Right lobe of liver (tissue), 6 donors: ENCODE results near the gene BCKDK. TPM values are rescaled to one million over a fixed set of nuclear protein-coding genes. Genes with fewer than 3 reads are reported as not detected.

Experiments
- ATAC-seq, 4 donors: fragments of 200-7000 bp; cut with Tn5 transposase; one replicate each; pipeline ENCODE4 v1.9.1; 2020; ENCODE audit warnings: mild to moderate bottlenecking in 4 of 4, moderate library complexity in 4 of 4
- DNase-seq, 3 donors: peaks; one replicate each; pipeline ENCODE4 v3.0.0-alpha.2; 2020
- H3K27ac ChIP-seq, 3 donors: fragments of 200-600 bp; one replicate each; pipeline ENCODE4 v1.8.0; 2022
- H3K27me3 ChIP-seq, 2 donors: fragments of 200-600 bp; one replicate each; pipeline ENCODE4 v1.8.0; 2022
- H3K36me3 ChIP-seq, 4 donors: fragments of 200-600 bp; sonication (generic) in 1 of 4; one replicate each; pipeline versions ENCODE4 v1.5.1 to v1.8.0; 2017 to 2022; ENCODE audit warnings: control low read depth in 1 of 4
- H3K4me1 ChIP-seq, 4 donors: fragments of 200-600 bp; sonication (generic) in 1 of 4; one replicate each; pipeline versions ENCODE4 v1.5.1 to v1.8.0; 2017 to 2022; ENCODE audit warnings: control low read depth in 1 of 4
- H3K4me3 ChIP-seq, 3 donors: fragments of 200-600 bp; one replicate each; pipeline ENCODE4 v1.8.0; 2022
- H3K9me3 ChIP-seq, 4 donors: fragments of 200-600 bp; sonication (generic) in 1 of 4; one replicate each; pipeline versions ENCODE4 v1.5.1 to v1.8.0; 2017 to 2022; ENCODE audit warnings: control low read depth in 1 of 4
- POLR2A ChIP-seq: fragments of 450-650 bp; IDR thresholded peaks from one replicate; pipeline ENCODE4 v1.6.1; 2017; ENCODE audit warnings: antibody characterized with exemption, mild to moderate bottlenecking
- WGBS: methylation state at CpG from one replicate; pipeline ENCODE4 v1.1.6; 2018; ENCODE audit warnings: low coverage, low lambda C conversion rate; ENCODE audit not compliant: insufficient coverage; ENCODE audit errors: missing lambda C conversion rate; 5-methylcytosine and 5-hydroxymethylcytosine counted together
- intact Hi-C, 2 donors: fragments of 100-400 bp; cut with DNase I; formaldehyde crosslinking; loops; one replicate each; pipeline versions ENCODE4 v1.11.2 to v1.14.1; 2022
- total RNA-seq, 6 experiments: library from RNA; depleted of rRNA in 2 of 6; stranded (reverse); fragments of >200 nt in 2 of 6; fragmentation: NEBNext Ultra II Directional in 3 of 6; extraction: Animal tissue kit (Norgen Biotek cat#: 25700) in 3 of 6; gene quantifications; one replicate each; pipeline versions ENCODE4 v1.1.0 to v1.2.4, GENCODE V29; 2016 to 2023
- TF ChIP-seq, protein P1 (sequence below), 4 donors: fragments of 200-600 bp in 3 of 4; fragments of 450-650 bp in 1 of 4; IDR thresholded peaks; one replicate each; pipeline versions ENCODE4 v1.5.1 to v1.8.0; 2016 to 2022; ENCODE audit warnings: antibody characterized with exemption in 4 of 4, mild to moderate bottlenecking in 2 of 4
- donor health status: DM: no; HTN: yes; CAD: no.
- donor health status: DM: no; HTN: no; CAD: no.
- donor health status: DM: no; HTN: no; CAD: no.
- donor health status: DM: no; HTN: yes; CAD: no.
- donor health status: DM: no; HTN: yes; CAD: no.

The BCKDK gene
- total RNA-seq, 6 experiments from 2014 or later, result 34.8 to 61.5 (median 41.8) TPM

- H3K27me3 ChIP-seq, result no peaks in the 10 kb centered on the region
- H3K9me3 ChIP-seq, result no peaks in the 10 kb centered on the region
- H3K36me3 ChIP-seq, result peaks cover 0 to 7% (median 1%) of the 10 kb centered on the region in 4 donors
- ATAC-seq, result peak in 1 of 4 donors; percentile 3
- intact Hi-C loops, result no loop called here
- peak overlapping the region; percentile 87 to 95 (median 92) for H3K27ac ChIP-seq
- TF ChIP-seq, protein P1, sequence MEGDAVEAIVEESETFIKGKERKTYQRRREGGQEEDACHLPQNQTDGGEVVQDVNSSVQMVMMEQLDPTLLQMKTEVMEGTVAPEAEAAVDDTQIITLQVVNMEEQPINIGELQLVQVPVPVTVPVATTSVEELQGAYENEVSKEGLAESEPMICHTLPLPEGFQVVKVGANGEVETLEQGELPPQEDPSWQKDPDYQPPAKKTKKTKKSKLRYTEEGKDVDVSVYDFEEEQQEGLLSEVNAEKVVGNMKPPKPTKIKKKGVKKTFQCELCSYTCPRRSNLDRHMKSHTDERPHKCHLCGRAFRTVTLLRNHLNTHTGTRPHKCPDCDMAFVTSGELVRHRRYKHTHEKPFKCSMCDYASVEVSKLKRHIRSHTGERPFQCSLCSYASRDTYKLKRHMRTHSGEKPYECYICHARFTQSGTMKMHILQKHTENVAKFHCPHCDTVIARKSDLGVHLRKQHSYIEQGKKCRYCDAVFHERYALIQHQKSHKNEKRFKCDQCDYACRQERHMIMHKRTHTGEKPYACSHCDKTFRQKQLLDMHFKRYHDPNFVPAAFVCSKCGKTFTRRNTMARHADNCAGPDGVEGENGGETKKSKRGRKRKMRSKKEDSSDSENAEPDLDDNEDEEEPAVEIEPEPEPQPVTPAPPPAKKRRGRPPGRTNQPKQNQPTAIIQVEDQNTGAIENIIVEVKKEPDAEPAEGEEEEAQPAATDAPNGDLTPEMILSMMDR (IDR thresholded peaks at IDR 0.05), result no peak
- TF ChIP-seq POLR2A, result no peak
- peaks cover 0 to 17% (median 0%) of the 10 kb centered on the region in 4 donors for H3K4me1 ChIP-seq
- WGBS, result 1% methylated on average over 21 of the region's 27 CpGs
- DNase-seq, result peak in 1 of 3 donors; percentile 29
- H3K4me3 ChIP-seq, result peak overlapping the region; percentile 76 to 100 (median 98)
These were observed 35.5 kb upstream of the BCKDK start for GRCh38 chr16:31072540-31073141.

- Histone ChIP-seq H3K27me3 (no peaks in the 10 kb centered on the region), H3K36me3 (peaks cover 0 to 7% (median 3%) of the 10 kb centered on the region in 4 donors), H3K27ac (peak overlapping the region; percentile 87 to 95 (median 92)), H3K4me1 (peaks cover 0 to 17% (median 0%) of the 10 kb centered on the region in 4 donors), H3K4me3 (peak overlapping the region; percentile 76 to 100 (median 98)), H3K9me3 (no peaks in the 10 kb centered on the region)
- intact Hi-C loops, result no loop called here
- WGBS, result 0% methylated on average over 20 of the region's 83 CpGs
- peak; percentile 95 for DNase-seq
- ATAC-seq, result peak; percentile 81 to 88 (median 84)
- peak; percentile 34 for TF ChIP-seq POLR2A
- TF ChIP-seq, protein P1 (IDR thresholded peaks at IDR 0.05), result no peak
These were observed 34.8 kb upstream of the BCKDK start for GRCh38 chr16:31073142-31073969.

DNA sequence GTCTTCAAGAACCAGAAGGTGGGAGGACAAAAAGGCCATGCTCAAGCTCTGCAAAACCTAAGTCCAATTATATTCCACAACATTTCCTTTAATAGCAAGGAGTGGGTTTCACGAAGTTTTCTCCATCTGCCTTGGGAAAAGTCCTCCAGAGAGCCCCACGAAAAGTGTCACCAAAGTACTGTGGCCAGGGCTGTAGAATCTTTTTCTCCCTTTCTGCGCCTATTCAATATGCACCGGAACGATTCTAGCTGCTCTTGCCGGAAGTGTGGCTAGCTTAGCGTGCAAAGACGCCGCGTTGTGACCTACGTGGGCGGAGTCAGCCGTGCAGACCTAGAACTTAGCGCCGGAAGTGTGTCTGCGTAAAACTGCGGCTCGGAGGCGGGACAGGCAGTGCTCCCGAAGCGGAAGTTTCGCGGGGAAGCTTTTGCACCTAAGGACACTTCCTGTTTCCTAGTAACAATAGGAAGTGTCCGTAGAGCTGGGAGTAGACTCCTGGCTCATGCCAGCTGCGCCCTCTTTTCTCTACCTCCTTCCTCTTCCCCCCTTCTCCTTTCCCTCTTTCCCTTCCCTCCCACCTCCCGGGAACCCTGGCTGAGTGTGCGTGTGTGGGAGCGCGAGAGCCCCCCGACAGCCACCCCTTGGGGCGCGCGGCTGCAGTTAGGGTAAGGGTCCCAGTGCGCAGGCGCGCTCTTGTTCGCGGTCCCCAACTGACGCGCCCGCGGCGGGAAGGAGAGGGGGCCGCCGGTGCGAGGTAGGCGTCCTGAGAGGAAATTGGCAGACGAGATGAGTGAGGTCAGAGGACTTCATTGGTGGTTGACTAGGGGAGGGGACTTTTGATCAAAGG, 34.0 kb upstream of the BCKDK start, which contains the start of the genes ZNF646 and ZNF668:
Gene ZNF646, plus strand, starts transcription at position 453 of the 844 bp plus-strand sequence. CDS start 1,903 bp downstream, outside the sequence.
Gene ZNF668, minus strand, starts transcription at position 271 of the 844 bp plus-strand sequence. CDS start 9,781 bp downstream, outside the sequence.
- Histone ChIP-seq H3K36me3 (peaks cover 0 to 13% (median 3%) of the 10 kb centered on the region in 4 donors), H3K4me1 (peaks cover 0 to 17% (median 0%) of the 10 kb centered on the region in 4 donors), H3K4me3 (peak within 1 kb of the TSS; percentile 76 to 100 (median 98)), H3K27ac (peak within 1 kb of the TSS; percentile 87 to 95 (median 92)), H3K9me3 (no peaks in the 10 kb centered on the region), H3K27me3 (no peaks in the 10 kb centered on the region)
- WGBS, result under 1% methylated on average over 41 of the region's 48 CpGs
- intact Hi-C loops, result no loop called here
- DNase-seq (peak; percentile 98 to 99 (median 99)), ATAC-seq (peak; percentile 92 to 94 (median 92))
- TF ChIP-seq, protein P1 (IDR thresholded peaks at IDR 0.05), result no peak
- TF ChIP-seq POLR2A, result peak; percentile 66

GRCh38 chr16:31074814-31075183, 33.4 kb upstream of the BCKDK start:
- Histone ChIP-seq H3K4me3 (peak overlapping the region; percentile 76 to 100 (median 98)), H3K4me1 (peaks cover 0 to 17% (median 0%) of the 10 kb centered on the region in 4 donors), H3K36me3 (peaks cover 0 to 16% (median 3%) of the 10 kb centered on the region in 4 donors), H3K9me3 (no peaks in the 10 kb centered on the region), H3K27ac (peak overlapping the region; percentile 70 to 95 (median 92)), H3K27me3 (no peaks in the 10 kb centered on the region)
- WGBS, result 2% methylated on average over 7 of the region's 7 CpGs
- intact Hi-C loops, result no loop called here
- ATAC-seq, result no peak
- DNase-seq, result no peak
- TF ChIP-seq, protein P1 (IDR thresholded peaks at IDR 0.05), result no peak
- TF ChIP-seq POLR2A, result no peak
